Breast epithelium (tissue), 3 donors: Measurements from ENCODE around the gene ARL6IP6.

ENCODE experiments used
- POLR2AphosphoS5 ChIP-seq, 3 donors: sonication (generic); formaldehyde crosslinking; IDR thresholded peaks; one replicate each; pipeline ENCODE4 v1.6.1; 2017; ENCODE audit warnings: antibody characterized with exemption in 3 of 3
- TF ChIP-seq, protein P1 (sequence below), 3 donors: fragments of 450-650 bp; IDR thresholded peaks; one replicate each; pipeline ENCODE4 v1.5.1; 2016 to 2017; ENCODE audit warnings: antibody characterized with exemption in 3 of 3, mild to moderate bottlenecking in 3 of 3, moderate library complexity in 3 of 3

DNA sequence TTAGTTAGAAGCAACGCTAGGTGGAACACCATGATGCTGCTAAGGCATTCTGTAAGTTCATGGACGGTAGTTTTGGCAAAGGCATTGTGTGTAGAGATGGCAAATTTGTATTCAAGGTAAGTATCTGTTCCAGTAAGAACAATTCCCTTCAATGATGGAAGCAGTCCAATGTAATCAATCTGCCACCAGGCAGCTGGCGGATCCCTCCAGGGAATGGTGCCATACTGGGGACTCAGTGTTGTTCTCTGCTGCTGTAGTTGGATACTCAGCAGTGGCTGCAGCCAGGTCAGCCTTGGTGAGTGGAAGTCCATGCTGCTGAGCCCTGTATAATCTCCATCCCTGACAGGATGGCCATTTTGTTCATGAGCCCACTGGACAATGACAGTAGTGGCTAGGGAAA is 62.8 kb downstream of the ARL6IP6 start:
- TF ChIP-seq, protein P1, sequence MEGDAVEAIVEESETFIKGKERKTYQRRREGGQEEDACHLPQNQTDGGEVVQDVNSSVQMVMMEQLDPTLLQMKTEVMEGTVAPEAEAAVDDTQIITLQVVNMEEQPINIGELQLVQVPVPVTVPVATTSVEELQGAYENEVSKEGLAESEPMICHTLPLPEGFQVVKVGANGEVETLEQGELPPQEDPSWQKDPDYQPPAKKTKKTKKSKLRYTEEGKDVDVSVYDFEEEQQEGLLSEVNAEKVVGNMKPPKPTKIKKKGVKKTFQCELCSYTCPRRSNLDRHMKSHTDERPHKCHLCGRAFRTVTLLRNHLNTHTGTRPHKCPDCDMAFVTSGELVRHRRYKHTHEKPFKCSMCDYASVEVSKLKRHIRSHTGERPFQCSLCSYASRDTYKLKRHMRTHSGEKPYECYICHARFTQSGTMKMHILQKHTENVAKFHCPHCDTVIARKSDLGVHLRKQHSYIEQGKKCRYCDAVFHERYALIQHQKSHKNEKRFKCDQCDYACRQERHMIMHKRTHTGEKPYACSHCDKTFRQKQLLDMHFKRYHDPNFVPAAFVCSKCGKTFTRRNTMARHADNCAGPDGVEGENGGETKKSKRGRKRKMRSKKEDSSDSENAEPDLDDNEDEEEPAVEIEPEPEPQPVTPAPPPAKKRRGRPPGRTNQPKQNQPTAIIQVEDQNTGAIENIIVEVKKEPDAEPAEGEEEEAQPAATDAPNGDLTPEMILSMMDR (IDR thresholded peaks at IDR 0.05): no peak
- no peak for TF ChIP-seq POLR2AphosphoS5 (IDR thresholded peaks at IDR 0.05)
